Epidermal melanocyte (primary cell): ENCODE results near the gene EMCN.
"Not testable (repeated sequence)": the region's sequence is repeated elsewhere in the genome, so short reads cannot be mapped to it uniquely, and the experiment has no call there.

Experiments used
- DNase-seq: peaks from one replicate; pipeline ENCODE4 v3.0.0; 2011; ENCODE audit warnings: low spot score; ENCODE audit not compliant: insufficient read length

Gene EMCN, protein sequence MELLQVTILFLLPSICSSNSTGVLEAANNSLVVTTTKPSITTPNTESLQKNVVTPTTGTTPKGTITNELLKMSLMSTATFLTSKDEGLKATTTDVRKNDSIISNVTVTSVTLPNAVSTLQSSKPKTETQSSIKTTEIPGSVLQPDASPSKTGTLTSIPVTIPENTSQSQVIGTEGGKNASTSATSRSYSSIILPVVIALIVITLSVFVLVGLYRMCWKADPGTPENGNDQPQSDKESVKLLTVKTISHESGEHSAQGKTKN

DNA sequence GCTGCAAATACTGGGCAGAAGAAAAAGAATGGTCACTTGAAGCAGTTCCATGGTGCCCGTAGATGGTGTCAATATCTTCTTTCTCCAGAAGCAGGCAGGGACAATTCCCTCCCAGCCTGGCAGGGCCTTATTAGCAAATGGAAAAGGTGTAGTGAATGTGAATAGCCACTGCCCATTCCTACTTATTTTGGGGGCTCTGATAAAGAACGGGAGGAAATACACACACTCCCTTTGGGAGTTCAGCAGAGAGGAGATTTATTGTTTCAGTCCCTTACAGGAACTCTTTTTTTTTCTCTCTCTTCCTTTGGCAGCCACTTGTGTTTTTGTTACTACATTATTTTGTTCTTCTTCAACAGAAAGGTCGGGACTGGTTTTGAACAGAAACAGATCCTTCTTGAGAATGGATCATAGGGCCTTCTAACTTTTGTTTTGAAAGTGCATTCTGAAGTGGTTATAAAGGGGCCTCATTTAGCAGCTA is at the start of gene EMCN:
Gene EMCN (minus strand): TSS at position 159 of the 478 bp plus-strand sequence. CDS start 108 bp downstream, at position 51.
- no peak for DNase-seq

- no peak for DNase-seq
Measured at GRCh38 chr4:100566396-100566795, 48.6 kb upstream of the EMCN start.

DNA sequence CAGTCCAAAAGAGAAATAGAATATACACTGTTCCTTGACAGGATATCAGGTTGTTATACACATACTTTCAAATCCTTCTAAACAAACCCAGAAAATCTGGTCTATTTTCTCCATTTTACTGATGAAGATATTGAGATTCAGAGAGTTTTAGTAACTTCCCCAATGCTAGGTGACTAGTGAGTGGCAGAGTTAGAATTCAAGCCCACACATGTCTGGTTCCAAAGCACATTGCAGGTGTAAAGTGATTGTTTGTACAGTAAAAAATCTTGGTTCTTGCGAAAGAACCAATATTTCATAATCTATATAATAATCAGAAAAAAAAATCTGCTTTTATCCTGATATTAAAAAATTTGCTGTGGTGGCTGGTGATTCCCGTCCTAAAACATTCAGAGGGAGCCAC is 39.5 kb upstream of the EMCN start:
- DNase-seq: no peak

- no peak for DNase-seq
Measured at GRCh38 chr4:100555611-100556337, 38.0 kb upstream of the EMCN start.

GRCh38 chr4:100548200-100548560 is 30.4 kb upstream of the EMCN start:
- no peak for DNase-seq

- no peak for DNase-seq
Measured at GRCh38 chr4:100547541-100548199, 29.8 kb upstream of the EMCN start.

- DNase-seq: no peak
Measured at GRCh38 chr4:100545427-100545826, 27.6 kb upstream of the EMCN start.

DNA sequence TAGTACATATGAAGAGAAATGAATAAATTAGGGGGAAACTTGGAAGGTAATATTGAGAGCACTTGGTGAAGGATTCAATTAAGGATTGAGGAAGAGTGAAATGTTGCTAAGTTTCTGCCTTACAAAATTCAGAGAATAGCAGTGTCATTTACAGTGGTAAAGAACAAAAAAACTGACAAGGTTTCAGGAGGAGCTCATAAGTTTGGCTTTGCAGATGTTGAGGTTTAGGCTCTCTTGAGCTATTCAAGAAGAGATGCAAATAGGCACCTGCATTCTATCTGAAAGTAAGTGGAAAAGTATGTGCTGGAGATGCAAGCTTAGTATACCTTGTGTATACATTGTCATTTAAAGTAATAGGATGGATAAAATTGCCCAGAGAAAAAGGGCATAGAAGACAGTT is 22.3 kb upstream of the EMCN start:
- no peak for DNase-seq

GRCh38 chr4:100539706-100540105 is 21.9 kb upstream of the EMCN start:
- no peak for DNase-seq

GRCh38 chr4:100533741-100534140 is 15.9 kb upstream of the EMCN start:
- DNase-seq: no peak

DNA sequence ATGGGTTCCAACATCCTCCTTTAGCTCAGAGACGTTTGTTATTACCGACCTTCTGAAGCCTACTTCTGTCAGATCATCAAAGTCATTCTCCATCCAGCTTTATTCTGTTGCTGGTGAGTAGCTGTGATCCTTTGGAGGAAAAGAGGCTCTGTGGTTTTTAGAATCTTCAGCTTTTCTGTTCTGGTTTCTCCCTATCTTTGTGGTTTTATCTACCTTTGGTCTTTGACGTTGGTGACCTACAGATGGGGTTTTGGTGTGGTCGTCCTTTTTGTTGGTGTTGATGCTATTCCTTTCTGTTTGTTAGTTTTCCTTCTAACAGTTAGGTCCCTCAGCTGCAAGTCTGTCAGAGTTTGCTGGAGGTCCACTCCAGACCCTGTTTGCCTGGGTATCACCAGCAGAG is 12.3 kb upstream of the EMCN start:
- not testable (repeated sequence) for DNase-seq

- no peak for DNase-seq
Measured at GRCh38 chr4:100525686-100526085, 7.9 kb upstream of the EMCN start.

DNA sequence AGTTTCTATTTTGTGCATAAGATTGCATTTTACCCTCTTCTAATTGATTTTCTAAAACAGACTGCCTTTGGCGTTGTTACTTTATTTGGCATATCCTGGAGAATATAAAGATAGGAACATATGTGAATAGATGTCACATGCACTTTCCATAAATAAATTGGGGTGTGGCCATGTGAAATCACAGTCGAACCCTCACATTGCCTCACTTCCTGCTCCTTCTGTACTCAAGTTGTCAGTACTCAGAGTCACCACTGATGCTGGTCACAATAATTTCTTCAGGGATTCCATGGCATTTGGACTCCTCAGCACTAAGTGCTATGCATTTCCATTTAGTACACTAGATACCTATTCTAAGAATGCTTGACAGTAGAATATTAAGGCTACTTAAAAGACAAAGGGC is 1.4 kb upstream of the EMCN start:
- DNase-seq: no peak

- DNase-seq: no peak
Measured at GRCh38 chr4:100516225-100516624, 1.6 kb downstream of the EMCN start.

DNA sequence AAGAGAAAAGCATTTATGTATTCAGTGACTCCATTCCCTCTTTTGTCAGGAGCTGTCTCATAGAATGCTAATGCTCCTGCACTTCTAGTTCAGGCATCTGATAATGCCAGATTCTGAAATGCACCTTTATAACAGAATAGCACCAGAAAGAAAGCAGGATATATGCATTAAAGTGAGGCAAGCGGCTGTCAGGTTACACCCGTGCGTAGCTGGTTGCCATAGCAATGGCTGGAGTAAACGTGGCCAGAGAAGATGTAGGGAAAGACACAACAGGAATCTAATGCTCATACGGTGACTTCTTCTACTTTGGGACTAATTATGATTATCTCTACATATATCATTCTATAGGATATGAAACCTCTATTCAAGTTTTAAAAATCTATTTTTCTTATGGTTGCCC is 5.9 kb downstream of the EMCN start:
- no peak for DNase-seq

DNA sequence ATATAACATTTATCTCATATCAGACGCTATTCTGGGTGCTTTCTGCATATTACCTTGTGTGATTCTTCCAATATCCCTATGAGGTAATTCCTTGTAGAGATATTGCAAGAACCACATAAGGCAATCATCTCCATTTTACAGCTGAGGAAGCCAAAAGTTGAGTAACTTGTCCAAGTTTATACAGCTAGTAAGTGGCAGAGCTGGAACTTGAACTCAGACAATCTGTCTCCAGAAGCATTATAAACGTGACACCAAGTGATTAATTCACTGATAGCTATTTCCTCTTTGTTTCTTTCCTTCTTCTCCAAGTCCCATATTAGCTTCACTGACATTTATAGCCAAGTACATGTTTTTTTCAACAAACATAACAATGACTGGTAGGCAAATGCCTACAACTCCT is 7.3 kb downstream of the EMCN start:
- no peak for DNase-seq

GRCh38 chr4:100509386-100509785 is 8.4 kb downstream of the EMCN start:
- no peak for DNase-seq

DNA sequence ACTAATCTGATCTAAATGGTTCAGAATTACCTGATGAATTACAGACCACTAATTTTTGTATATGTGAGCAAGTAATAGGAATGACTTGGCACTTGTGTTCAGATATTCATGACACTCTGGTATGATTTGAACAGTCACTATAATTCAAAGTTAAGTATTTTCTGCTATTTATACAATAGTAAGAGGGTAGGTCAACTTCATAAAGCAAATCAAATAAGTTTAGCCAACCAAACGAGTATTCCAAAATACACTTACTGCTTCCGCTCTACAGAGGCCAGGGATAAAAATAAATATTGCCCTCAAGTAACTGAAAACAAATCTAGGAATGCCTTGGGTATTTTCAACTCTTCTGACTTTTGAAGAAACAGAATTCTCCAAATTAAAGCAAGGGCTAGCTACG is 9.1 kb downstream of the EMCN start:
- DNase-seq: no peak

- DNase-seq: no peak
Measured at GRCh38 chr4:100504086-100504874, 13.5 kb downstream of the EMCN start.

DNA sequence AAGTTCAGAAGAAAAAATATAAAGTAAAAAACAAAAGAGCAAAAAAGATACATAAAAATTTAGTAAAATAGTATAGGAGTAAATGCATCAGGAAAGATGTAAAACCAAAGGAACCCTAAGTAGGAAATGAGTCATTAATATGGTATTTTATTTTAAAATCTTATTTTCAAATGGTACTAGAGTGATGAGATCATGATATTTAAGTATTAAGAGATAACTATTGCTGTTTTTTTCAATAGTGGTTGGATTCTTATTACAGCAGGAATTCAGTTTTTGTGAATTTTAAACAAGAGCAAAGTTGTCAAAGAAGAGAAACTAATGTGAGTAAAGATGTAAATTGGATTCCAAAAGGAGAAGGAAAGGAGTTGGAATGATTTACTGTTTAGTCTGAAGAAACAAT is 20.0 kb downstream of the EMCN start:
- DNase-seq: no peak

DNA sequence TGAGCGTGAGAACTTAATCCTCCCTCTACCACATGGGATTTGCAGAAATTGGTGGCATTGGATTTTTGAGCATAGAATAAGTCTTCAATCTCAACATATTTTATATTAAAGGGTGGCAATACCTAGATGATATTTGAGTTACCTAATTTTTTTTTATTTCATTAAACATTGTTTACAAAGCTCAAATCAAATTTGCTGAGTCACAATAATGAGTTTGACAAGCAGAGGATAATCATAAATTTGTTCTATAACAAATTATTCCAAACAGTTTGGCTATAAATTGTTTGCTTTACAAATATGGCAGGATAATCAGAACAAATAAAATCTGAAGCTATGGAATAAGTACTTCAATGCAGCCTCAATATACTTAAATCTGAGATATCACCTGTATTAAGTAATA is 22.7 kb downstream of the EMCN start:
- DNase-seq: no peak

DNA sequence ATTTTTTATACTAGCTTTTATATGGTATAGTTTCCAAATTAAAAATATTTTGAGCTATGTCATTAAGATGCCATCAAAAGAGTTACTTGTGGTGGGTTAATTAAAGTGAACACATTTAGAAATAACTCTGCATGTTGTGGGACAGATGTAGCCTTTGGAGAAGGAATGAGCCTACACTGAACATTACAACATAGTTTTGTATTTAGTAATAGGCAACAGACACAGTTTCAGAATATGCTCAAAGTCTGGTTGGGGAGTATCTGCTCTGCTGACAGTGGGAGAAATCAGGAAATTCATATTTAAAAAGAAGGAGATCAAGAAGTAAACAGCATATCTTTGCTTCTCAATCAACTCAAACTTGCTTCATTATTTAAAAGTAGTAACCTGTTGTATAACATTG is 23.7 kb downstream of the EMCN start:
- DNase-seq: no peak
